ENCODE data around the gene CEP290.

CEP290 gene

GRCh38 chr12:88167384-88167783, 25.5 kb upstream of the CEP290 start:
- H3K4me1 ChIP-seq (ENCODE audit: insufficient read depth, low read length), result no peaks in the 10 kb centered on the region
- no peaks in the 10 kb centered on the region for H3K27me3 ChIP-seq (ENCODE audit: insufficient read depth, low read length)
- H3K9me3 ChIP-seq (ENCODE audit: insufficient read depth, low read depth, low read length), result no peaks in the 10 kb centered on the region
- no peak overlapping the region for H3K9ac ChIP-seq (ENCODE audit: low read depth, low read length)
- 97% methylated on average over 2 of the region's 2 CpGs for WGBS
- no peak overlapping the region for H3K4me3 ChIP-seq (ENCODE audit: low read length)
- peaks cover 71% of the 10 kb centered on the region for H3K36me3 ChIP-seq (ENCODE audit: insufficient read depth, low read length)
- no peak overlapping the region for H3K27ac ChIP-seq (ENCODE audit: low read depth, low read length)

DNA sequence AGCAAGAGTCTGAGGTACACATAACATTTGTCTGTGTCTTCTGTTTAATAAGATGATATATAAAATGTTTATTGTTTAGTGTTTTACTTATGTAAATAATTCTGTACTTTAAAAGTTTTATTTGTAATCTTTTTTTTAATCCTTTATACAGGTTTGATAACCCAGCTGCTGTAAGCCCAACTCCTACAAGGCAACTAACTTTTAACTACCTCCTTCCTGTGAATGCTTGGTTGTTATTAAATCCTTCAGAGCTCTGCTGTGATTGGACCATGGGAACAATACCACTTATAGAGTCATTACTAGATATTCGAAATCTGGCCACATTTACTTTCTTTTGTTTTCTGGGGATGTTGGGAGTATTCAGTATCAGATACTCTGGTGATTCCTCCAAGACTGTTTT, 24.3 kb upstream of the CEP290 start:
- Histone ChIP-seq H3K9ac (ENCODE audit: low read depth, low read length) (no peak overlapping the region), H3K36me3 (ENCODE audit: insufficient read depth, low read length) (peaks cover 69% of the 10 kb centered on the region), H3K27me3 (ENCODE audit: insufficient read depth, low read length) (no peaks in the 10 kb centered on the region), H3K9me3 (ENCODE audit: insufficient read depth, low read depth, low read length) (no peaks in the 10 kb centered on the region), H3K4me1 (ENCODE audit: insufficient read depth, low read length) (peaks cover 8% of the 10 kb centered on the region), H3K27ac (ENCODE audit: low read depth, low read length) (no peak overlapping the region), H3K4me3 (ENCODE audit: low read length) (no peak overlapping the region)
- WGBS, result 100% methylated on average over 1 of the region's 1 CpG

- 97% methylated on average over 2 of the region's 2 CpGs for WGBS
- Histone ChIP-seq H3K4me1 (ENCODE audit: insufficient read depth, low read length) (peaks cover 12% of the 10 kb centered on the region), H3K4me3 (ENCODE audit: low read length) (no peak overlapping the region), H3K36me3 (ENCODE audit: insufficient read depth, low read length) (peaks cover 66% of the 10 kb centered on the region), H3K27me3 (ENCODE audit: insufficient read depth, low read length) (no peaks in the 10 kb centered on the region), H3K27ac (ENCODE audit: low read depth, low read length) (no peak overlapping the region), H3K9me3 (ENCODE audit: insufficient read depth, low read depth, low read length) (no peaks in the 10 kb centered on the region), H3K9ac (ENCODE audit: low read depth, low read length) (no peak overlapping the region)
Observed at GRCh38 chr12:88163371-88163770, 21.5 kb upstream of the CEP290 start.

- no peak overlapping the region for H3K4me3 ChIP-seq (ENCODE audit: low read length)
- 95% methylated on average over 1 of the region's 1 CpG for WGBS
- peaks cover 32% of the 10 kb centered on the region for H3K4me1 ChIP-seq (ENCODE audit: insufficient read depth, low read length)
Observed at GRCh38 chr12:88156075-88156654, 14.3 kb upstream of the CEP290 start.

GRCh38 chr12:88153959-88154358, 12.1 kb upstream of the CEP290 start:
- peaks cover 29% of the 10 kb centered on the region for H3K4me1 ChIP-seq (ENCODE audit: insufficient read depth, low read length)
- no peak overlapping the region for H3K4me3 ChIP-seq (ENCODE audit: low read length)
- H3K36me3 ChIP-seq (ENCODE audit: insufficient read depth, low read length), result peaks cover 5% of the 10 kb centered on the region; the same call in 1 of the 2 replicates
- WGBS, result no CpG with 5 or more reads among the region's 3 CpGs
- no peak overlapping the region for H3K27ac ChIP-seq (ENCODE audit: low read depth, low read length)
- H3K27me3 ChIP-seq (ENCODE audit: insufficient read depth, low read length), result no peaks in the 10 kb centered on the region
- H3K9ac ChIP-seq (ENCODE audit: low read depth, low read length), result no peak overlapping the region
- H3K9me3 ChIP-seq (ENCODE audit: insufficient read depth, low read depth, low read length), result no peaks in the 10 kb centered on the region

More at GRCh38 chr12:88156075-88156654, 14.3 kb upstream of the CEP290 start:
- no peaks in the 10 kb centered on the region for H3K27me3 ChIP-seq (ENCODE audit: insufficient read depth, low read length)
- H3K36me3 ChIP-seq (ENCODE audit: insufficient read depth, low read length), result peaks cover 17% of the 10 kb centered on the region
- no peaks in the 10 kb centered on the region for H3K9me3 ChIP-seq (ENCODE audit: insufficient read depth, low read depth, low read length)
- no peak overlapping the region; the same call in 1 of the 2 replicates for H3K27ac ChIP-seq (ENCODE audit: low read depth, low read length)
- H3K9ac ChIP-seq (ENCODE audit: low read depth, low read length), result no peak overlapping the region

- no peaks in the 10 kb centered on the region for H3K27me3 ChIP-seq (ENCODE audit: insufficient read depth, low read length)
- H3K4me1 ChIP-seq (ENCODE audit: insufficient read depth, low read length), result peaks cover 38% of the 10 kb centered on the region
- no peak overlapping the region for H3K27ac ChIP-seq (ENCODE audit: low read depth, low read length)
- no peak overlapping the region for H3K9ac ChIP-seq (ENCODE audit: low read depth, low read length)
- peaks cover 10% of the 10 kb centered on the region; the same call in 1 of the 2 replicates for H3K36me3 ChIP-seq (ENCODE audit: insufficient read depth, low read length)
- no peak overlapping the region for H3K4me3 ChIP-seq (ENCODE audit: low read length)
- WGBS, result 92% methylated on average over 2 of the region's 2 CpGs
- no peaks in the 10 kb centered on the region for H3K9me3 ChIP-seq (ENCODE audit: insufficient read depth, low read depth, low read length)
Observed at GRCh38 chr12:88150063-88150462, 8.2 kb upstream of the CEP290 start.

DNA sequence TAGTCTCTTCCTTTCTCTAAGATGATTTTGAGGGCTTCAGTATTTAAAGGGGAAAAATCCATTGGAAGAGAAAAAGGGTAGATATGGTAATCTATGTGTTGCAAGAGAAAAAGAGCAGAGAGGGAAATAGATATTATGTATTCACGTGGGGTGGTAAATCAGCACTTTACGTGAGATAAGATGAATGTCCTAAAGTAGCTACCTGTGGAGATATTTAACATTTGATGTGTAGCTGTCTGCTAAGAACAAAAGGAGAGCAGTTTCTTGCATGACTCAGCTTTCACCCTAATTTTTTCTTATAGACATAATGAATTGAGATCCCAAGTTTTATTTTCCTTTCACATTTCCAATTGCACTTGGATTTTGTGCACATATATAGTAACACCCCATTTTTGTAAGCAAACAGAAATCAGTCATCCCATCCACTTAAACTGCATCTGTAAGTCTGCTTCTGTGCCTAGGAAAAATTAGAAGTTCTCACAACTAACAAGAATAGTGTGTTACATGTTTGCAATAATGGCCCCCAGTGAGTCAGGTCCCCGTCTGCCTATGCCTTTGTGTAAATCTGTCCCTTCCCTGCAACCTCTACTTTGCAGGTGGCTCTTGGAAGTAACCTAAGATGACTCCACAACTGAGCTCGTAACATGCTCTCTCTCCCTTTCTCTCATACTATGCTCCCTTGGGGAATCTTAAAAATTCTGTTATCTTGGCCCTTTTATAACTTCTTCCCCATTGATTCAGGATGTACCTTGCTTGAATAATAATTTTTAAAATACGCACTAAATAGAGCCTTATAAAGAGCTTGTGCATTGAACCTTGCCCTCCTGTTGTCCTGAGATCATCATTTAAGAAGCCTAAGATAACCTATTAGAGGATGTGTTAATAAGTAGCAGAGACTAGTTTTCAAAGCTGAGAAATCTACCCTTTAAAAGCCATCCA, 3.9 kb upstream of the CEP290 start:
- H3K9ac ChIP-seq (ENCODE audit: low read depth, low read length), result peak overlapping the region; percentile 34; the same call in 1 of the 2 replicates
- peaks cover 46% of the 10 kb centered on the region for H3K4me1 ChIP-seq (ENCODE audit: insufficient read depth, low read length)
- no peaks in the 10 kb centered on the region for H3K9me3 ChIP-seq (ENCODE audit: insufficient read depth, low read depth, low read length)
- H3K4me3 ChIP-seq (ENCODE audit: low read length), result 0 out of 2 replicates have a peak overlapping the region, but pooled peaks have one; percentile 4
- H3K27ac ChIP-seq (ENCODE audit: low read depth, low read length), result peak overlapping the region; percentile 59
- no peaks in the 10 kb centered on the region for H3K27me3 ChIP-seq (ENCODE audit: insufficient read depth, low read length)
- peaks cover 10% of the 10 kb centered on the region; the same call in 1 of the 2 replicates for H3K36me3 ChIP-seq (ENCODE audit: insufficient read depth, low read length)
- WGBS, result 50% methylated on average over 5 of the region's 5 CpGs

- Histone ChIP-seq H3K9me3 (ENCODE audit: insufficient read depth, low read depth, low read length) (no peaks in the 10 kb centered on the region), H3K4me3 (ENCODE audit: low read length) (0 out of 2 replicates have a peak overlapping the region, but pooled peaks have one; percentile 81), H3K9ac (ENCODE audit: low read depth, low read length) (peak overlapping the region; percentile 34; the same call in 1 of the 2 replicates), H3K27ac (ENCODE audit: low read depth, low read length) (peak overlapping the region; percentile 59), H3K27me3 (ENCODE audit: insufficient read depth, low read length) (no peaks in the 10 kb centered on the region), H3K36me3 (ENCODE audit: insufficient read depth, low read length) (peaks cover 10% of the 10 kb centered on the region; the same call in 1 of the 2 replicates), H3K4me1 (ENCODE audit: insufficient read depth, low read length) (peaks cover 46% of the 10 kb centered on the region)
- 86% methylated on average over 3 of the region's 3 CpGs for WGBS
Observed at GRCh38 chr12:88144546-88145468, 2.9 kb upstream of the CEP290 start.

DNA sequence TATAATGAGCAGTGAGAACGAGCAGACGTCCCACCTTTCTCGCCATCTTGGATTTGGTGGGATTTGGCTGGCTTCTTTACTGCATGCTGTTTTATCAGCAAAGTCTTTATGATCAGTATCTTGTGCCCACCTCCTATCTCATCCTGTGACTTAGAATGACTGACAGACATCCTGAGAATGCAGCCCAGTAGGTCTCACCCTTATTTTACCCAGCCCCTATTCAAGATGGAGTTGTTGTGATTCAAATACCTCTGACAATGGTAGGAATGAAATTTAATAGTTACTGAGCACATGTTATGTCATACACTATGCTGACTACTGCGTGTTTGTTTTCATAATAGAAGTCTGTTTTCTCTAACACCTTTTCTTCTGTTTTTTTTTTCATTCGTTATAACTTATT, 2.1 kb upstream of the CEP290 start:
- H3K36me3 ChIP-seq (ENCODE audit: insufficient read depth, low read length), result peaks cover 10% of the 10 kb centered on the region; the same call in 1 of the 2 replicates
- no peaks in the 10 kb centered on the region for H3K9me3 ChIP-seq (ENCODE audit: insufficient read depth, low read depth, low read length)
- no peak overlapping the region for H3K9ac ChIP-seq (ENCODE audit: low read depth, low read length)
- no peak overlapping the region for H3K27ac ChIP-seq (ENCODE audit: low read depth, low read length)
- H3K4me3 ChIP-seq (ENCODE audit: low read length), result peak overlapping the region; percentile 81; the same call in 1 of the 2 replicates
- H3K4me1 ChIP-seq (ENCODE audit: insufficient read depth, low read length), result peaks cover 46% of the 10 kb centered on the region
- H3K27me3 ChIP-seq (ENCODE audit: insufficient read depth, low read length), result no peaks in the 10 kb centered on the region
- WGBS, result 85% methylated on average over 4 of the region's 5 CpGs

DNA sequence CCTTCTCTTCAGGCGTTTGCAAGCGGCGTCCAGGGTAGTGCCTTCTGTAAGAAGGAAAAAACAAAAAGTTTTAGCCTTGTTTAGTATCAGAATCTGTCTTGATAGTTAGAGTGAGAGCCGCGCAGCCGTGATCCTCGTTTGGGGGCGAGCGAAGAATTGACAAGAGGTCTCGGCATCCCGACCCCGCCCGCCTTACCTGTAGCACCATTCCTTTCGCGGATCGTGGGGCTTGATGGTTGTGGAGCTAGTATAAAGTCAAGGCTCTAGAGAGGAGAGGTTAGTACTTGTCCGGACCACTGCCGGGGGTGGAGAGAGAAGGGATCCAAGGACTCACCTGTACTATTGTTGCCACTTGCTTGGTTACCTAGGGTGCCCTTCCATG, 713 bp upstream of the CEP290 start:
- Histone ChIP-seq H3K36me3 (ENCODE audit: insufficient read depth, low read length) (peaks cover 2% of the 10 kb centered on the region), H3K27me3 (ENCODE audit: insufficient read depth, low read length) (no peaks in the 10 kb centered on the region), H3K4me1 (ENCODE audit: insufficient read depth, low read length) (peaks cover 41% of the 10 kb centered on the region), H3K9ac (ENCODE audit: low read depth, low read length) (peak overlapping the region; percentile 73), H3K27ac (ENCODE audit: low read depth, low read length) (peak overlapping the region; percentile 73; the same call in 1 of the 2 replicates), H3K9me3 (ENCODE audit: insufficient read depth, low read depth, low read length) (no peaks in the 10 kb centered on the region), H3K4me3 (ENCODE audit: low read length) (peak overlapping the region; percentile 81)
- WGBS, result under 1% methylated on average over 18 of the region's 18 CpGs

Measured in HUES64 (cell line).